Neural cell (in vitro differentiated cells): ENCODE results near the gene SAE1.
A peak's percentile ranks its signal among the peaks of the same experiment; 100 is the strongest.

ENCODE experiments used
- EP300 ChIP-seq: fragments of 450-650 bp; conservative IDR thresholded peaks from 2 replicates; pipeline ENCODE4 v1.6.1; 2014; ENCODE audit warnings: antibody characterized with exemption, mild to moderate bottlenecking, moderate library complexity; ENCODE audit not compliant: poor library complexity, severe bottlenecking
- EZH2 ChIP-seq: fragments of 200-600, 300-800 bp; shearing (Covaris generic), sonication (generic); IDR thresholded peaks from 2 replicates; pipeline ENCODE4 v1.6.1; 2014; ENCODE audit warnings: antibody characterized with exemption, low read length, borderline replicate concordance, mild to moderate bottlenecking; ENCODE audit not compliant: insufficient read depth, poor library complexity, severe bottlenecking
- POLR2AphosphoS5 ChIP-seq: IDR thresholded peaks from 2 replicates; pipeline ENCODE4 v1.6.1; 2012
- RAD21 ChIP-seq: fragments of 450-650 bp; conservative IDR thresholded peaks from 2 replicates; pipeline ENCODE4 v1.6.1; 2014; ENCODE audit warnings: antibody characterized with exemption, mild to moderate bottlenecking, moderate library complexity
- SMC3 ChIP-seq: fragments of 450-650 bp; conservative IDR thresholded peaks from 2 replicates; pipeline ENCODE4 v1.6.1; 2014; ENCODE audit warnings: antibody characterized with exemption, mild to moderate bottlenecking, moderate library complexity; ENCODE audit not compliant: poor library complexity
- TAF1 ChIP-seq: IDR thresholded peaks from 2 replicates; pipeline ENCODE4 v1.6.1; 2012; ENCODE audit warnings: low read depth
- TF ChIP-seq, protein P1 (sequence below): fragments of 450-650 bp; IDR thresholded peaks from 2 replicates; pipeline ENCODE4 v1.5.1; 2014; ENCODE audit warnings: antibody characterized with exemption, mild to moderate bottlenecking, moderate library complexity; ENCODE audit not compliant: poor library complexity, severe bottlenecking

DNA sequence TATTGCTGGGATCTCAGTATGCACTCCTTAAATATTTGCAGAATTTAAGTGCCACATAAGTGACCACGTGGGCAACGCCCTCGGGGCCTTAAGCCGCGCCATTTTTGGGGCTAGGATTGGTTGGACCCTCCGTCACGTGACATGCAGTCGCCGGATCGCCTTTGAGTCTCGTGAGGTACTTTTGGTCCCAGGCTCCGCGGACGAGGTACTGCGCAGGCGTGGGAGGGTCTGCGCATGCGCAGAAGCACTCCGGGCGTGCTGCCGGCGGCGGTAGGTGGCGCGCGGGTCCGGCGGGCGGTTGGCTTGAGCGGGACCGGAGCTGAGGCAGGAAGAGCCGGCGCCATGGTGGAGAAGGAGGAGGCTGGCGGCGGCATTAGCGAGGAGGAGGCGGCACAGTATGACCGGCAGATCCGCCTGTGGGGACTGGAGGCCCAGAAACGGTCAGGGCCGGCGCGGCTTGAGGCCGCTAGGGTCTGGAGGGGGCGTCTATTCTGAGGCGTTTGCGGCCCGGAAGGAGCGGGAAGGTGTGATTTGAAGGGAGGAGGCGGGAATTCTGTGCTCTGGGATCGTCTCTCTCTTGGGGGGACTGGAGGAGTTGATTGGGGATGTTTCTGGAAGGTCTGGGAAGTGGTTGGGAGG, at the start of gene SAE1:
- TF ChIP-seq SMC3 = peak; percentile 61
- TF ChIP-seq, protein P1, sequence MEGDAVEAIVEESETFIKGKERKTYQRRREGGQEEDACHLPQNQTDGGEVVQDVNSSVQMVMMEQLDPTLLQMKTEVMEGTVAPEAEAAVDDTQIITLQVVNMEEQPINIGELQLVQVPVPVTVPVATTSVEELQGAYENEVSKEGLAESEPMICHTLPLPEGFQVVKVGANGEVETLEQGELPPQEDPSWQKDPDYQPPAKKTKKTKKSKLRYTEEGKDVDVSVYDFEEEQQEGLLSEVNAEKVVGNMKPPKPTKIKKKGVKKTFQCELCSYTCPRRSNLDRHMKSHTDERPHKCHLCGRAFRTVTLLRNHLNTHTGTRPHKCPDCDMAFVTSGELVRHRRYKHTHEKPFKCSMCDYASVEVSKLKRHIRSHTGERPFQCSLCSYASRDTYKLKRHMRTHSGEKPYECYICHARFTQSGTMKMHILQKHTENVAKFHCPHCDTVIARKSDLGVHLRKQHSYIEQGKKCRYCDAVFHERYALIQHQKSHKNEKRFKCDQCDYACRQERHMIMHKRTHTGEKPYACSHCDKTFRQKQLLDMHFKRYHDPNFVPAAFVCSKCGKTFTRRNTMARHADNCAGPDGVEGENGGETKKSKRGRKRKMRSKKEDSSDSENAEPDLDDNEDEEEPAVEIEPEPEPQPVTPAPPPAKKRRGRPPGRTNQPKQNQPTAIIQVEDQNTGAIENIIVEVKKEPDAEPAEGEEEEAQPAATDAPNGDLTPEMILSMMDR = peak; percentile 94
- TF ChIP-seq EZH2 = no peak
- peak; percentile 88 for TF ChIP-seq TAF1
- TF ChIP-seq EP300 = no peak
- TF ChIP-seq RAD21 = peak; percentile 65
- peak; percentile 94 for TF ChIP-seq POLR2AphosphoS5
